Uterus (tissue), 4 donors: ENCODE results near the gene GRIA1. TPM values are rescaled to one million over a fixed set of nuclear protein-coding genes. Genes with fewer than 3 reads are reported as not detected.

Experiments used
- DNase-seq, 2 donors: peaks; one replicate each; pipeline ENCODE4 v3.0.0-alpha.2; 2019 to 2020
- H3K27ac ChIP-seq, 2 donors: fragments of 200-600 bp; sonication (generic); 1 replicate in 1 of 2; 2 replicates in 1 of 2; pipeline ENCODE4 v1.5.1; 2016 to 2018
- H3K27me3 ChIP-seq, 2 donors: fragments of 200-600 bp; sonication (generic); one replicate each; pipeline ENCODE4 v1.5.1; 2018 to 2019; ENCODE audit warnings: control low read depth in 1 of 2
- H3K36me3 ChIP-seq, 2 donors: fragments of 200-600 bp; sonication (generic); one replicate each; pipeline ENCODE4 v1.5.1; 2019; ENCODE audit warnings: control low read depth in 1 of 2
- H3K4me1 ChIP-seq, 2 donors: fragments of 200-600 bp; sonication (generic); one replicate each; pipeline ENCODE4 v1.5.1; 2018 to 2019; ENCODE audit warnings: control low read depth in 1 of 2
- H3K4me3 ChIP-seq, 2 donors: fragments of 200-600 bp; sonication (generic); 1 replicate in 1 of 2; 2 replicates in 1 of 2; pipeline ENCODE4 v1.5.1; 2018 to 2019; ENCODE audit warnings: mild to moderate bottlenecking in 1 of 2
- H3K9me3 ChIP-seq, 2 donors: fragments of 200-600 bp; sonication (generic); one replicate each; pipeline ENCODE4 v1.5.1; 2019; ENCODE audit warnings: control low read depth in 1 of 2
- CTCF ChIP-seq, 4 experiments: fragments of 200-600 bp in 2 of 4; fragments of 450-650 bp in 2 of 4; sonication (generic) in 2 of 4; IDR thresholded peaks; one replicate each; pipeline ENCODE4 v1.5.1; 2016 to 2019; ENCODE audit warnings: antibody characterized with exemption in 4 of 4, mild to moderate bottlenecking in 2 of 4, moderate library complexity in 1 of 4
- POLR2A ChIP-seq, 2 donors: fragments of 450-650 bp; IDR thresholded peaks; one replicate each; pipeline ENCODE4 v1.6.1; 2016; ENCODE audit warnings: antibody characterized with exemption in 2 of 2, mild to moderate bottlenecking in 1 of 2, moderate library complexity in 1 of 2
- intact Hi-C: fragments of 100-400 bp; cut with DNase I; formaldehyde crosslinking; loops from one replicate; pipeline ENCODE4 v1.15.1; 2023; ENCODE audit warnings: low total_unique reads
- total RNA-seq, 4 donors: library from RNA; depleted of rRNA in 3 of 4; stranded (reverse); fragments of >200 nt in 3 of 4; gene quantifications; one replicate each; pipeline versions ENCODE4 v1.1.0 to v1.2.4, GENCODE V29; 2014 to 2023
- donor health status: DM: yes; HTN: yes; CAD: no.

The GRIA1 gene
- total RNA-seq, 4 donors from 2014 or later, result 0.37 to 24.1 (median 1.5) TPM; not detected in 1

- TF ChIP-seq CTCF (IDR thresholded peaks at IDR 0.05), result no peak
- TF ChIP-seq POLR2A (IDR thresholded peaks at IDR 0.05), result no peak
- no peak overlapping the region for H3K27ac ChIP-seq
- no peaks in the 10 kb centered on the region for H3K9me3 ChIP-seq
- intact Hi-C loops, result no loop called here
- no peak overlapping the region for H3K4me3 ChIP-seq
- DNase-seq, result no peak
- H3K4me1 ChIP-seq, result no peaks in the 10 kb centered on the region
- peaks cover 0 to 9% of the 10 kb centered on the region in 2 donors for H3K27me3 ChIP-seq
- H3K36me3 ChIP-seq, result no peaks in the 10 kb centered on the region
Observed at GRCh38 chr5:153491856-153492255, 1.4 kb downstream of the GRIA1 start.

- Histone ChIP-seq H3K4me3 (no peak overlapping the region), H3K27ac (no peak overlapping the region), H3K4me1 (no peaks in the 10 kb centered on the region), H3K36me3 (no peaks in the 10 kb centered on the region), H3K27me3 (peaks cover 0 to 2% of the 10 kb centered on the region in 2 donors), H3K9me3 (no peaks in the 10 kb centered on the region)
- intact Hi-C loops, result no loop called here
- peak in 3 of 4 experiments; percentile 23 to 36 (median 25) for TF ChIP-seq CTCF (IDR thresholded peaks at IDR 0.05)
- no peak for TF ChIP-seq POLR2A (IDR thresholded peaks at IDR 0.05)
- DNase-seq, result no peak
Observed at GRCh38 chr5:153496835-153497234, 6.4 kb downstream of the GRIA1 start.

GRCh38 chr5:153498516-153498915, 8.0 kb downstream of the GRIA1 start:
- H3K27me3 ChIP-seq, result no peaks in the 10 kb centered on the region
- TF ChIP-seq POLR2A (IDR thresholded peaks at IDR 0.05) (no peak), CTCF (IDR thresholded peaks at IDR 0.05) (no peak)
- no peaks in the 10 kb centered on the region for H3K36me3 ChIP-seq
- H3K27ac ChIP-seq, result no peak overlapping the region
- no peaks in the 10 kb centered on the region for H3K9me3 ChIP-seq
- no peak overlapping the region for H3K4me3 ChIP-seq
- intact Hi-C loops, result no loop called here
- DNase-seq, result no peak
- no peaks in the 10 kb centered on the region for H3K4me1 ChIP-seq

- no peaks in the 10 kb centered on the region for H3K27me3 ChIP-seq
- intact Hi-C loops, result no loop called here
- DNase-seq, result no peak
- no peak overlapping the region for H3K27ac ChIP-seq
- no peaks in the 10 kb centered on the region for H3K4me1 ChIP-seq
- no peaks in the 10 kb centered on the region for H3K36me3 ChIP-seq
- no peak overlapping the region for H3K4me3 ChIP-seq
- TF ChIP-seq POLR2A (IDR thresholded peaks at IDR 0.05) (no peak), CTCF (IDR thresholded peaks at IDR 0.05) (no peak)
- no peaks in the 10 kb centered on the region for H3K9me3 ChIP-seq
Observed at GRCh38 chr5:153500178-153500577, 9.7 kb downstream of the GRIA1 start.

- TF ChIP-seq CTCF (IDR thresholded peaks at IDR 0.05), result no peak
- no peak for TF ChIP-seq POLR2A (IDR thresholded peaks at IDR 0.05)
- H3K27me3 ChIP-seq, result no peaks in the 10 kb centered on the region
- H3K4me3 ChIP-seq, result no peak overlapping the region
- no peaks in the 10 kb centered on the region for H3K36me3 ChIP-seq
- H3K4me1 ChIP-seq, result no peaks in the 10 kb centered on the region
- intact Hi-C loops, result no loop called here
- H3K9me3 ChIP-seq, result no peaks in the 10 kb centered on the region
- no peak overlapping the region for H3K27ac ChIP-seq
- DNase-seq, result no peak
Observed at GRCh38 chr5:153504726-153505125, 14.3 kb downstream of the GRIA1 start.
